ENCODE results near the gene KDELR3.

Gene KDELR3

DNA sequence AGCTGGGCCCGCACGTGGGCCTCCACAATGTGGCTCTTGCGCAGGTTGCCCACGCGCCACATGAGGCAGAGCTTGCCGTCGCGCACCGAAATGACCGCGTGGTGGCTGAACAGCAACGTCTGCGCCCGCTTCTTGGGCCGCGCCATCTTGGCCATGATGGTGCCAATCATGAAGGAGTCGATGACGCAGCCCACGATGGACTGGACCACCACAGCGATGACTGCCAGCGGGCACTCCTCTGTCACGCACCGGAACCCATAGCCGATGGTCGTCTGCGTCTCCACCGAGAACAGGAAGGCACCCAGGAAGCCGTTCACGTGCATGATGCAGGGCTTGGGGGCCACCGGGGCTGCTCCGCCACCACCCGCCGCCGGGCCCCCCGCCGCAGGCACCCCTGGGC, 40.4 kb upstream of the KDELR3 start:
- H3K36me3 ChIP-seq (ENCODE audit: control insufficient read depth in 2 of 2, insufficient read depth in 2 of 2, low read length in 2 of 2): no peaks in the 10 kb centered on the region
- no peak overlapping the region for H3K4me3 ChIP-seq (ENCODE audit: low read length in 2 of 2)
- no peak overlapping the region for H3K27ac ChIP-seq (ENCODE audit: low read depth in 2 of 2, low read length in 2 of 2)
- H3K4me1 ChIP-seq (ENCODE audit: control insufficient read depth in 2 of 2, insufficient read depth in 2 of 2, low read length in 2 of 2): peaks cover 4 to 6% of the 10 kb centered on the region in 2 donors
- no peak overlapping the region for H3K9ac ChIP-seq (ENCODE audit: low read depth in 1 of 2, low read length in 2 of 2)
- no peaks in the 10 kb centered on the region for H3K9me3 ChIP-seq (ENCODE audit: control insufficient read depth in 2 of 2, low read length in 2 of 2)
- no peaks in the 10 kb centered on the region for H3K27me3 ChIP-seq (ENCODE audit: control insufficient read depth in 2 of 2, insufficient read depth in 2 of 2, low read length in 2 of 2)

DNA sequence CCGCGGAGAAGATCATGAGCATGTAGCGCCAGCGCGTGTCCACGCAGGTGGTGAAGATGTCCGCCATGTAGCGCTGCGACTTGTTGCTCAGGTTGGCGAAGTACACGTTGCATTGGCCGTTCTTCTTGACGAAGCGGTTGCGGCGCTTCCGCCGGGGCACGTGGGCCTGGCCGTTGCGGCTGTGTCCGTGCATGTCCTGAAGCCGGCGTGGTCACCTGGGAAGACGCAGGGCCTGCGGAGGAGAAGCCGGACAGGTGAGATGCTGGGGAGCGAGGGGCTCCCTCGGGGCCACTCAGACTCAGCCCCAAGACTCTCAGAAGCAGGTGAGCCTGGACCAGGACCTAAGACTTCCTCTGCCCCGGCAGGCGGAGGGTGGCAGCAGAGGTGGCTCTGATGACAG, 40.0 kb upstream of the KDELR3 start:
- Histone ChIP-seq H3K9ac (ENCODE audit: low read depth in 1 of 2, low read length in 2 of 2) (no peak overlapping the region), H3K4me3 (ENCODE audit: low read length in 2 of 2) (no peak overlapping the region), H3K36me3 (ENCODE audit: control insufficient read depth in 2 of 2, insufficient read depth in 2 of 2, low read length in 2 of 2) (no peaks in the 10 kb centered on the region), H3K9me3 (ENCODE audit: control insufficient read depth in 2 of 2, low read length in 2 of 2) (no peaks in the 10 kb centered on the region), H3K27me3 (ENCODE audit: control insufficient read depth in 2 of 2, insufficient read depth in 2 of 2, low read length in 2 of 2) (no peaks in the 10 kb centered on the region), H3K27ac (ENCODE audit: low read depth in 2 of 2, low read length in 2 of 2) (no peak overlapping the region), H3K4me1 (ENCODE audit: control insufficient read depth in 2 of 2, insufficient read depth in 2 of 2, low read length in 2 of 2) (peaks cover 4 to 6% of the 10 kb centered on the region in 2 donors)

DNA sequence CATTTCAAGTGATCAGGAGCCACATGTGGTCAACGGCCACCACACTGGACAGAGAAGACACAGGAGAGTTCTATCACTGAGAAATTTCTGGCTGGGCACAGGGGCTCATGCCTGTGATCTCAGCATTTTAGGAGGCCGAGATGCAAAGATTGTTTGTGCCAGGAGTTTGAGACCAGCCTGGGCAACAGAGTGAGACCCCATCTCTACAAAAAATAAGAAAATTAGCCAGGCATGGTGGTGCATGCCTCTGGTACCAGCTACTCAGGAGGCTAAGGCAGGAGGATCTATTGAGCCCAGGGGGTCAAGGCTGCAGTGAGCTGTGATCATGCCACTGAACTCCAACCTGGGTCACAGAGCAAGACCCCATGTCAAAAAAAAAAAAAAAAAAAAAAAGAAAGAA, 39.2 kb upstream of the KDELR3 start:
- H3K4me1 ChIP-seq (ENCODE audit: control insufficient read depth in 2 of 2, insufficient read depth in 2 of 2, low read length in 2 of 2): peaks cover 4% of the 10 kb centered on the region in 2 donors
- no peak overlapping the region for H3K9ac ChIP-seq (ENCODE audit: low read depth in 1 of 2, low read length in 2 of 2)
- no peaks in the 10 kb centered on the region for H3K36me3 ChIP-seq (ENCODE audit: control insufficient read depth in 2 of 2, insufficient read depth in 2 of 2, low read length in 2 of 2)
- H3K9me3 ChIP-seq (ENCODE audit: control insufficient read depth in 2 of 2, low read length in 2 of 2): no peaks in the 10 kb centered on the region
- no peak overlapping the region for H3K4me3 ChIP-seq (ENCODE audit: low read length in 2 of 2)
- H3K27ac ChIP-seq (ENCODE audit: low read depth in 2 of 2, low read length in 2 of 2): no peak overlapping the region
- no peaks in the 10 kb centered on the region for H3K27me3 ChIP-seq (ENCODE audit: control insufficient read depth in 2 of 2, insufficient read depth in 2 of 2, low read length in 2 of 2)

DNA sequence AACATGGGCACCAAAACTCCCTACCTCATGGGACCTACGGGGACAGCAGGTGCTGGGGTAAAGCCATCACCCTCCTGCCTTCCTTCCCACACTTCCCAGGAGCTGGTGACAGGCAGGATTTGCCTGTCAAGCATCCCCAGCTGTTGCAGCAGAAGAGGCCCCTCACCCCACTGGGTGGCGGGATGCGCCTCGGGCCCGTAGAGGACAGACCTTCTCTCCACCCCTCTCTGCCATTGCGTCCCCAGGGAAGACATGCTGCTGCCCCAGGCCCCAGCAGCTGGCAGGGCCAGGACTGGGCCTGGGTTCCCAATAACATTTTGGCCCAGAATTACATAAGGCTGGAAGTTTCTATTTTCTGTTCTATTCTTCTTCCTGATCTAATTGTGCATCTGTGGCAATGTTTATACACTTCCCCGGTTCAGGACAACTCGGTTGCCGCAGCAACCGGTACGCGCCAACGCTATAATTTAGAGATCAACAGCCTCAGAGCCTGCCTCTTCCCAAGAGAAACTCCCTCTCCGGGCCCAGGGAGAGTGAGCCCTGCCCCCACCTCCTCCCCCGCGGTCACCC, 38.3 kb upstream of the KDELR3 start:
- H3K27me3 ChIP-seq (ENCODE audit: control insufficient read depth in 2 of 2, insufficient read depth in 2 of 2, low read length in 2 of 2): no peaks in the 10 kb centered on the region
- no peak overlapping the region for H3K4me3 ChIP-seq (ENCODE audit: low read length in 2 of 2)
- no peaks in the 10 kb centered on the region for H3K36me3 ChIP-seq (ENCODE audit: control insufficient read depth in 2 of 2, insufficient read depth in 2 of 2, low read length in 2 of 2)
- no peaks in the 10 kb centered on the region for H3K9me3 ChIP-seq (ENCODE audit: control insufficient read depth in 2 of 2, low read length in 2 of 2)
- no peak overlapping the region for H3K27ac ChIP-seq (ENCODE audit: low read depth in 2 of 2, low read length in 2 of 2)
- no peaks in the 10 kb centered on the region for H3K4me1 ChIP-seq (ENCODE audit: control insufficient read depth in 2 of 2, insufficient read depth in 2 of 2, low read length in 2 of 2)
- no peak overlapping the region for H3K9ac ChIP-seq (ENCODE audit: low read depth in 1 of 2, low read length in 2 of 2)

DNA sequence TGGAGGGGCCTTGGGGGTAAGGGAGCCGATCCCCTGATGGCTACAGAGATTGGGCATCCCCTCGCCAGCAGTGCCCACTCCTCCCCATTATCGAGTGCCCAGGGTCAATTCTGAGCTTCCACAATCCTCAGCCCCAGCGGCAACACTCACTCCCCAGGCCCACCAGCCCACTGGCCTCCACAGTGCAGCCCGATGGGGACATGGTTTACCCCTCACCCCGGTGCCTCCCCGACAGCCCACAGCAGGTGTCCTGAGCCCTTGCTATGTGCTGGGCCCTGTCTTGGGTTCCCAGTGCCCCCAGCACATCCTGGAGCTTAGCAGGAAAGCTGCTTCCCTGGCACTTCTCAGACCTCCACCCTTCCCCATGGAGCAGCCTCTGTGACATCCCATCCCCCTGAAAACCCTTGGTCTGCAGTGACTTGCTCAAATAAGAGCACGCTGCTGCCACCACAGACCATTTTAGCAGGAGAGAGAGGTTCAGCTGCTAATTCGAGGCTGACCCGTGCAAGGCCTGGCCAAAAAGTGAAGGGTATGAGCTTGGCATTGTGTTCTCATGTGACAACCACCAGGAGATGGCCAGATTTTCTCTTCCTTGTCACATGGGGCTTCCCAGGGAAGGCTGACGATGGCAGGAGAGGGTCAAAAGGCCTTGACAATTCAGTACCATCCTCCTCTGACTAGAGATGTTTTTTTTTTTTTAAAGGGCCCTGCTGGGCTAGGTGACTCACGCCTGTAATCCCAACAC, 36.5 kb upstream of the KDELR3 start:
- H3K27me3 ChIP-seq (ENCODE audit: control insufficient read depth in 2 of 2, insufficient read depth in 2 of 2, low read length in 2 of 2): no peaks in the 10 kb centered on the region
- no peaks in the 10 kb centered on the region for H3K9me3 ChIP-seq (ENCODE audit: control insufficient read depth in 2 of 2, low read length in 2 of 2)
- no peak overlapping the region for H3K9ac ChIP-seq (ENCODE audit: low read depth in 1 of 2, low read length in 2 of 2)
- H3K4me1 ChIP-seq (ENCODE audit: control insufficient read depth in 2 of 2, insufficient read depth in 2 of 2, low read length in 2 of 2): no peaks in the 10 kb centered on the region
- H3K27ac ChIP-seq (ENCODE audit: low read depth in 2 of 2, low read length in 2 of 2): no peak overlapping the region
- H3K36me3 ChIP-seq (ENCODE audit: control insufficient read depth in 2 of 2, insufficient read depth in 2 of 2, low read length in 2 of 2): no peaks in the 10 kb centered on the region
- no peak overlapping the region for H3K4me3 ChIP-seq (ENCODE audit: low read length in 2 of 2)

DNA sequence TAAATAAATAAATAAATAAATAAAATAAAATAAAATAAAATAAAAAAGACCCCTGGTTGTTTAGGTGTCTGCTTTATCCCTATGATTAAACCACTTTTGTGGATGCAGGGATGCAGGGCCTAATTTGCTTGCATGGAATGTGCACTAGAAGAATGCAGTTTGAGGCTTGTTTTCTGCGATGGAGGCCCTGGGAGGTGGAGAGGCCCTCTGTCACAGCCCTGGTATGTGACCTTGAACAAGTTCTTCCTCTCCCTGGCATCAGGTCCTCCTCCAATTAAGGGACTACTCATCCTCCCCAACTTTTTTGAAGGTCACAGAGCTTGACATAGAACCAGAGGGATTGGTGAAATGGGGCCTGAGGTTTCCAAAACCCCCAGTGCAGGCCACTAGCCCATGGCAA, 35.6 kb upstream of the KDELR3 start:
- H3K27me3 ChIP-seq (ENCODE audit: control insufficient read depth in 2 of 2, insufficient read depth in 2 of 2, low read length in 2 of 2): no peaks in the 10 kb centered on the region
- H3K9me3 ChIP-seq (ENCODE audit: control insufficient read depth in 2 of 2, low read length in 2 of 2): no peaks in the 10 kb centered on the region
- no peak overlapping the region for H3K4me3 ChIP-seq (ENCODE audit: low read length in 2 of 2)
- H3K9ac ChIP-seq (ENCODE audit: low read depth in 1 of 2, low read length in 2 of 2): no peak overlapping the region
- no peaks in the 10 kb centered on the region for H3K4me1 ChIP-seq (ENCODE audit: control insufficient read depth in 2 of 2, insufficient read depth in 2 of 2, low read length in 2 of 2)
- H3K27ac ChIP-seq (ENCODE audit: low read depth in 2 of 2, low read length in 2 of 2): no peak overlapping the region
- no peaks in the 10 kb centered on the region for H3K36me3 ChIP-seq (ENCODE audit: control insufficient read depth in 2 of 2, insufficient read depth in 2 of 2, low read length in 2 of 2)

DNA sequence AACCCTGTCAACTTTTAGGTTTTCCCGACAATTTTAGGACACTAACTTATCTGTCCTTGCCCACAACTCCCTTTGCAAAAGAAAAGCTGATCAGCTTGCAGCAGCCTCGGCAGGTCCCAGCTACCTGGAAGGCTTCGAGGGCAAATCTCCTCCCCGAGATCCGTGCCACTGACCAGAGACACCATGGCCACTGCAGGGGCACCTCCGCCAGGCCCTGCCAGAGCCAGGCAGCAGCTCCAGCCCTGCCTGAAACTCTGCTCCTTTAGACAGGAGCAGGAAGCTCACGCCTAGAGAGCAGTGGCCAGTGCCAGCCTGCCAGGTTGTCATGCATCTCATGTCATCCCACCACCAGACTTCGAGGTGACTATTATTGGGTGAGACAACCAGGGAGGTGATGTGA, 34.0 kb upstream of the KDELR3 start:
- Histone ChIP-seq H3K9ac (ENCODE audit: low read depth in 1 of 2, low read length in 2 of 2) (no peak overlapping the region), H3K4me1 (ENCODE audit: control insufficient read depth in 2 of 2, insufficient read depth in 2 of 2, low read length in 2 of 2) (no peaks in the 10 kb centered on the region), H3K9me3 (ENCODE audit: control insufficient read depth in 2 of 2, low read length in 2 of 2) (no peaks in the 10 kb centered on the region), H3K4me3 (ENCODE audit: low read length in 2 of 2) (no peak overlapping the region), H3K27me3 (ENCODE audit: control insufficient read depth in 2 of 2, insufficient read depth in 2 of 2, low read length in 2 of 2) (no peaks in the 10 kb centered on the region), H3K36me3 (ENCODE audit: control insufficient read depth in 2 of 2, insufficient read depth in 2 of 2, low read length in 2 of 2) (no peaks in the 10 kb centered on the region), H3K27ac (ENCODE audit: low read depth in 2 of 2, low read length in 2 of 2) (no peak overlapping the region)

DNA sequence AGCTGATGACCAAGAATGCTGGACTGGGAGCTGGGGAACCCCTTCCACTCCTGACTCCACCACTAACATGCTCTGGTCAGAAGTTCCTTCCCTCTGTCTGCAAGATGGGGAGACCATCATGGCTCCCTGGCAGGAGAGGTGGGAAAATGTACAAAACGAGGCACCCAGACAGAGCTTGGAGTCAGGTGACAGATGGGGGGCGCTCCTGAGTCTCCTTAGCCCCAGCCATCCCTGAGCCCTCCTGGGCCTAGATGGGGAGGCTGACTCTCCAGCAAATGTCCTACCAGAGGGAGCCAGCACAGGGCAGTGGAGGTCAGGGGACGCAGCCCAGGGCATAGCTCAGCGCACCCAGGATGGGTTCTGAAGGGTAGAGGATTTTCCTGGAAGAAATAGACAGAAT, 32.9 kb upstream of the KDELR3 start:
- Histone ChIP-seq H3K9me3 (ENCODE audit: control insufficient read depth in 2 of 2, low read length in 2 of 2) (no peaks in the 10 kb centered on the region), H3K4me1 (ENCODE audit: control insufficient read depth in 2 of 2, insufficient read depth in 2 of 2, low read length in 2 of 2) (no peaks in the 10 kb centered on the region), H3K9ac (ENCODE audit: low read depth in 1 of 2, low read length in 2 of 2) (no peak overlapping the region), H3K4me3 (ENCODE audit: low read length in 2 of 2) (no peak overlapping the region), H3K36me3 (ENCODE audit: control insufficient read depth in 2 of 2, insufficient read depth in 2 of 2, low read length in 2 of 2) (no peaks in the 10 kb centered on the region), H3K27ac (ENCODE audit: low read depth in 2 of 2, low read length in 2 of 2) (no peak overlapping the region), H3K27me3 (ENCODE audit: control insufficient read depth in 2 of 2, insufficient read depth in 2 of 2, low read length in 2 of 2) (no peaks in the 10 kb centered on the region)

DNA sequence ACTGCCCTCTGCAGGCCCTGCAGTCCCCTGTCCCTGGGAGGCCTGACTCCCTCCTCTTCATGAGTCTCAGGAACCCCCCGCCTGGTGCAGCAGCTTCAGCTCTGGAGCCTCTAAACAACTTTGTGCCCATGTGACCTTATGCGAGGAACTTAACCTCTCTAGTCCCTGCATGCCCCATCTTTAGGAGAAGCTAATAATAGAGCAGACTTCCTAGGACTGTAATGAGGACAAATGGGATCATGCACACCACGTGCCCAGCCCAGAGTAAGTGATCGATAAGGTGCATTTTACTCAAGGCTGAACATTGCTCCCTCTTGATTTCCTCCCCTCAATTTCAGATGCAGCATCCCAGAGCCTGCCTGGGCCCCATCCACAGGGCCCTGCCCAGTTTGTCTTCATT, 31.9 kb upstream of the KDELR3 start:
- Histone ChIP-seq H3K27ac (ENCODE audit: low read depth in 2 of 2, low read length in 2 of 2) (no peak overlapping the region), H3K9me3 (ENCODE audit: control insufficient read depth in 2 of 2, low read length in 2 of 2) (no peaks in the 10 kb centered on the region), H3K4me3 (ENCODE audit: low read length in 2 of 2) (no peak overlapping the region), H3K27me3 (ENCODE audit: control insufficient read depth in 2 of 2, insufficient read depth in 2 of 2, low read length in 2 of 2) (peaks cover 3% of the 10 kb centered on the region in 2 donors), H3K4me1 (ENCODE audit: control insufficient read depth in 2 of 2, insufficient read depth in 2 of 2, low read length in 2 of 2) (no peaks in the 10 kb centered on the region), H3K36me3 (ENCODE audit: control insufficient read depth in 2 of 2, insufficient read depth in 2 of 2, low read length in 2 of 2) (no peaks in the 10 kb centered on the region), H3K9ac (ENCODE audit: low read depth in 1 of 2, low read length in 2 of 2) (no peak overlapping the region)

DNA sequence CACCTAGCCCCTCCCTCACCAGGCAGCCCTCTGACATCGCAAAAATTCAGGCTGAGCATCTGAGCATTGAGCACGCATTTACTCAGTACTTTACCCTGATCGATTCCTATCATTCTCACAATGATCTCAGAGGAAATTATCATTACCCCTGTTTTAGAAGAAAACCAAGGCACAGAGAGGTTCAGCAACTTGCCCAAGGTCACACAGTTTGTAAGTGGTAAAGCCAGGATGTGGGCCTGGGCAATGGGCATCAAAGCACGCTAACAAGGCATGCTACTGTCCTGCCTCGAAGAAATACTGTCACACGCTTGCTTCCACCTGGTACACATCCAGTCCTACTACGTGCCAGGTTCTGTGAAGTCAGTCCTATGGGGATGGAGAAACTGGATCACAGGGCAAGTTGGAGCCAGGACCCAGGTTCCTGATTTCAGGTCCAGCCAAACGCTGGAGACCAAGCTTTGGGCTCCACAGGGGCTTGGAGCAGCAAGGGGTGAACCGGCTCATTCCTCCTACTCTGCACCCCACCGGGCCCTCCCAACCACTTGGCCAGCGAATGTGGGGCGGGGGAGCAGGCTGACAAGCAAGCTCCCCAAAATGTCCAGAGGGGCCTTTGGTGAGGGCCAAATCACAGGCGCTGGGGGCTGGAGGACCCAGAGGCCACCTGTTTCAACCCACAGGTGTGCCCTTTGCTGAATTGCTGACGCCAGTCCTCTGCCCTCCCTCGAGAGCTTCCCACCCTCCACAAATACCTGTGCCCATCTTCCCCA, 31.1 kb upstream of the KDELR3 start:
- H3K27me3 ChIP-seq (ENCODE audit: control insufficient read depth in 2 of 2, insufficient read depth in 2 of 2, low read length in 2 of 2): peaks cover 3 to 5% of the 10 kb centered on the region in 2 donors
- no peak overlapping the region for H3K27ac ChIP-seq (ENCODE audit: low read depth in 2 of 2, low read length in 2 of 2)
- no peaks in the 10 kb centered on the region for H3K9me3 ChIP-seq (ENCODE audit: control insufficient read depth in 2 of 2, low read length in 2 of 2)
- H3K9ac ChIP-seq (ENCODE audit: low read depth in 1 of 2, low read length in 2 of 2): no peak overlapping the region
- no peaks in the 10 kb centered on the region for H3K4me1 ChIP-seq (ENCODE audit: control insufficient read depth in 2 of 2, insufficient read depth in 2 of 2, low read length in 2 of 2)
- no peaks in the 10 kb centered on the region for H3K36me3 ChIP-seq (ENCODE audit: control insufficient read depth in 2 of 2, insufficient read depth in 2 of 2, low read length in 2 of 2)
- H3K4me3 ChIP-seq (ENCODE audit: low read length in 2 of 2): no peak overlapping the region
